NCI-H2227 treated with DMSO at 0.1 percent for 48 hours (cell line): Measurements from ENCODE around the gene LZIC.

Experiments used
- DNase-seq: peaks from one replicate; lab custom pipeline; 2025; lab: John Stamatoyannopoulos, UW

LZIC gene

DNA sequence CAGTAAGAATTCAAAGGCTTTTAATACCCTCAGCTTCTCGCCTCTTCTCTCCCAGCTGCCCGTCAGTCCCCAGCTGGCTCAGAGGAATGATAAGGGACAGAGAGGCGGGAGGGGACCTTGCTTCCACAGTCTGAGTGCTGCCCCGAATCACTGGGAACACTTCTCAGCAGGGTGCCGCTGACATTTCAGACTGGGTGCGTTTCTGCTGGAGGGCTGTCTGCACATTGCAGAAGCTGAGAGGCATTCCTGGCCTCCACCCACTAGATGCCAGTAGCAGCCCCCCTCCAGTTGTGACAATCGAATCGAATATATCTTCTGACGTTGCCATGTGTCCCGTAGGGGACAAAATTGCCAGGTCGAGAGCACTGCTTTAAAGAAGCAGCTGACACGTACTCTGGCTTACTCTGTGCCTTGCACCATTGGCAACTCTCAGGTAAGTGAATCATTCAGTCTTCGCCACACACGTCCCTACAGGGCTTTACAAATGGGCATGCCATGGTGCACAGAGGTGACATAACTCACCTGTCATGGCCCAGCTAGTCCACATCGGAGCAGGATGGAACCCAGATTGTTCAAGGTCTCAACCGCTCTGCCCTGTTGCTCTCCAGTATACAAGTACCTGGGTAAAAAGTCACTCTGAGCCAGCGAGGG is 57.0 kb downstream of the LZIC start:
- no peak for DNase-seq

DNA sequence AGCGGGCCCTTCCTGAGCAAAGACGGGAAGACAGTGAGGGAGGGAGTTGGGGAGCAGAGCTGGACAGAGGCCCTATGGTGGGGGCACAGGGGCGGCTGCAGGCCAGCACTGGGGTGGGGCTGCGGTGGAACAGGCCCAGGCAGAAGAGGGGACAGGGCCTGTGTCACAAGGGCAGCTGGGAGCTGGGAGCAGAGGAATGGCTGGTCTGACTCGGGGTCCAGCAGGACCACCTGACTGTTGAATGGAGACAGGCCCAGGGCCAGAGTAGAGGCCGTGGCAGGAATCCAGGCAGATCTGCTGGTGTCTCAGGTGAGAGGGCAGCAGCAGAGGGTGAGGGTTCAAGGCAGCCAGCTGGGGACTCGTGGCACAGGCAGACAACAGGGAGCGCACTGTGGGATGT is 58.4 kb downstream of the LZIC start:
- DNase-seq, result no peak

DNA sequence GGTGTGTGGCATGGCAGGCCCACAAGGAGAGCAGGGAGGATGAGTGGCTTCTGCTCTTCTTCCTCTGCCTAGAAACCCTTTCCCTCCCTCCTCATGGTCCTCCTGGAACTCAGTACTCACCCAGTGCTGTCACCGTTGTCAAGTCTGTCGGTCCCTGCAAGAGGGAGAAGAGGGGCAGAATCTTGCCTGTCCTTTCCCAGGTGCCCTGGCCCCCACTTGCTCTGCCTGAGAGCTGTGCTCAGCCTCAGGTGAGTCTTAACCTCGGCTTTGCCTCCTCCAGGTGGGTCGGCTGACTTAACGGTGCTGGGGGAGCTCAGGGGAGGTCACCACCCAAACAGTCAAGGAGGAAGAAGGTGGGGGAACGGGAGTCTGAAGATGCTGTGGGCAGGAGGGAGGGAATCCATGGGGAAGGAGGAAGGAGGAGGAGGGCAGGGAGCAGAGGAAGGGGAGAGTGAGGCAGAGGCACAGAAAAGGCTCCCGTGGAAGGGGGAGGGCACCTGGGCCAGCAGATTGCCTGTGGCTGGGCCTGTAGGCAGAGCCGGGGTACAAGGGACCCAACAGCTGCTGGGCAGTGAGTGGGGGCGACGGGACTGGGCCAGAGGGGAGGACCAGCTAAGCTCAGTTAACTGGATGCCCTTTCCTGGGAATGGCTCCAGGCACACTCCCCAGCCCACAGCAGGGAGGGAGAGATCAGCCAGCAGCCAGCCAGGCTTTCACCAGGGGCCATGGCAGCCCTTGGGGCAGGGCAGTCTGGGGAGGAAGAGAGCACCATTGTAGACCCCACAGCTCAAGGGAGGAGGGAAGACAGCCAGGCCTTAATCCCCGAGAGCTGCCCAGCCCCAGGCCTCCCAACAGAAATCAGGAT is 59.4 kb downstream of the LZIC start:
- DNase-seq, result no peak

DNA sequence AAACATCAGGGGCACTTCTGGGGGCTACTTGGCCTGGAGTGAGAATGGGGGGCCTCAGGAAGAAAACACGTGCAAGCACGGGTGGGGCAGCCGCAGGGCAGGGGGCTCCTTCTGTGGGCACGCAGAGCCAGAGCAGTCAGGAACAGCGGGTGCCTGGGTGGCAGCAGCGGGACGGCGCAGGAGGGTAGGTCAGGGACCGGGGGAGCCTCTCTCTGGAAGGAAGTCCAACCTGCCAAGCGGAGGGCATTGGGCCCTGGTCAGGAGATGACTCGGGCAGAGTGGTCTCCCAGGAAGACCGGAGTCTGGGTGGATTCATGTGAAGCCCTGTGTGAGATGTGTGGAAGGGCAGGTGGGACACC is 60.3 kb downstream of the LZIC start:
- DNase-seq, result no peak

DNA sequence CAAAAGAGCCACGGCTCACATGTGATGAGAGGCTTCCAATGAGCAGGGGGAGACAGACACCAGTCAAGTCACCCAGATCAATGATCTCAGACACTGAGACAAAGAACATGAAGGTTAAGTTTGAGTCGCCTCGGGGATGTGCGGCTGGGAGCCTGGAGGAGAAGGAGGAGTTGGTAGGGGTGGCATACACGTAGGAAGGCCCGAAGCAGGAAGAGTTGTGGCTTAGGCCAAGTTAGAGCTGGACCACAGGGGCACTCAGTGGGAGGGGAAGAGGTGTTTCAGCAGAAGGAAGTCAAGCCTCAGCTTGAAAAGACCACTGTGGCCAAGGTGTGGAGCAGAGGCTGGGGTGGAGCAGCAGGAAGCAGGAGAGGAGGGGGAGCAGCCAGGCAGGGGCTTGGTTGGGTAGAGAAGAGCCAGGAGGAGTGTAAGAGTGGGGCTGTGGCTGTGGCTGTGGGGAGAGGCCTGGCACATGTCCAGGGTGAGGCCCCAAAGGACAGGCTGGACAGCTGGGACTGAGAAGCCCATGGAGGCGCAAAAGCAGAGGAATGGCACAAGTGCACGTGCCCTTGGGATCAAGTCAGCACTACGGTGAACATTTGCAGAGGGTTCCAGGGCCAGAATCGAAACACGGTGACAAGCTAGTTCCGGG is 60.8 kb downstream of the LZIC start:
- no peak for DNase-seq

DNA sequence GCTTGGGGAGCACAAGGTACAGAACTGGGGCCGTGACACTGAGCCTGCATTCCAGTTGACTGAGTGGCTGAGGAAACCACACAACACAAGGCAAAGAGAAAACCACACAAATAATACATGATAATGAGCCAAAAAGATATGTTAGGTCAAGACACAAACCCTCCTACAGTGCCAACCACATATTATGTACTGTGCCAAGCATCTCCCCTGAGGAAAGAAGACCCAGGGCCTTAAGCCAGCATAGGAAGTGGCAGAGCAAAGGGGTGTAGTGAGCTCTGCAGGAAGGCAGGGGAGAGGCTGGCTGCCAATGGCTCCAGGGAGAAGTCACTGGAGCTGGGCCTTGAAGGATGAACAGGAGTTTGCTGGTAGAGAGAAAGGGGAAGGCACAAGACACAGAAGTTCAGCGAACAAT is 61.3 kb downstream of the LZIC start:
- no peak for DNase-seq
